ENCODE data around the gene TTR. TPM values are rescaled to one million over a fixed set of nuclear protein-coding genes. Genes with fewer than 3 reads are reported as not detected.

The TTR gene
- total RNA-seq, result 1 to 10 TPM in 2 of 8 experiments, under 1 TPM in 3, not detected in 3; 0.16 to 1.8 (median 0.94) TPM

GRCh38 chr18:31591628-31592027 lies at the start of gene TTR:
Gene TTR (plus strand): TSS chr18:31591877. CDS start chr18:31591903, 26 bp downstream.
- in situ Hi-C loops (cut with MboI; ENCODE audit: low pct_unique_long_range_greater_than_20kb in 2 of 9, low sequenced_read_pairs in 9 of 9, unreplicated experiment in 9 of 9), result no loop called here
- H3K4me3 ChIP-seq, result no peak within 1 kb of the TSS
- WGBS, 10 experiments, result 0 to 95% (median 71%) methylated on average over 1 to 5 of the region's 5 CpGs; no CpG with 5 or more reads in 1 of the 10 experiments
- H3K4me1 ChIP-seq (replicated peaks in 1 of 2), result peaks cover 13 to 22% of the 10 kb centered on the region in 2 donors
- ATAC-seq (replicated peaks in 6 of 8), result no peak
- no peak within 1 kb of the TSS for H3K27ac ChIP-seq

- Histone ChIP-seq H3K4me3 (no peak overlapping the region), H3K27ac (no peak overlapping the region), H3K4me1 (replicated peaks in 1 of 2) (no peaks in the 10 kb centered on the region)
- 86 to 100% (median 100%) methylated on average over 1 to 2 of the region's 2 CpGs; no CpG with 5 or more reads in 7 of the 10 experiments for WGBS, 10 experiments
- in situ Hi-C loops (cut with MboI; ENCODE audit: low pct_unique_long_range_greater_than_20kb in 2 of 9, low sequenced_read_pairs in 9 of 9, unreplicated experiment in 9 of 9), result no loop called here
- ATAC-seq (replicated peaks in 6 of 8), result no peak
These were observed 45.2 kb upstream of the TTR start for GRCh38 chr18:31546476-31546875.

GRCh38 chr18:31548853-31549252 lies 42.8 kb upstream of the TTR start:
- H3K4me3 ChIP-seq, result no peak overlapping the region
- 58 to 100% (median 97%) methylated on average over 1 to 2 of the region's 2 CpGs for WGBS, 10 experiments
- in situ Hi-C loops (cut with MboI; ENCODE audit: low pct_unique_long_range_greater_than_20kb in 2 of 9, low sequenced_read_pairs in 9 of 9, unreplicated experiment in 9 of 9), result no loop called here
- no peaks in the 10 kb centered on the region for H3K4me1 ChIP-seq (replicated peaks in 1 of 2)
- ATAC-seq (replicated peaks in 6 of 8), result no peak
- H3K27ac ChIP-seq, result no peak overlapping the region

GRCh38 chr18:31549416-31549815 lies 42.3 kb upstream of the TTR start:
- H3K4me3 ChIP-seq, result no peak overlapping the region
- in situ Hi-C loops (cut with MboI; ENCODE audit: low pct_unique_long_range_greater_than_20kb in 2 of 9, low sequenced_read_pairs in 9 of 9, unreplicated experiment in 9 of 9), result no loop called here
- H3K27ac ChIP-seq, result no peak overlapping the region
- WGBS, 10 experiments, result 41 to 100% (median 93%) methylated on average over 2 to 4 of the region's 4 CpGs; no CpG with 5 or more reads in 1 of the 10 experiments
- peak in 1 of 8 experiments; percentile 52 for ATAC-seq (replicated peaks in 6 of 8)
- H3K4me1 ChIP-seq (replicated peaks in 1 of 2), result no peaks in the 10 kb centered on the region

- Histone ChIP-seq H3K27ac (no peak overlapping the region), H3K4me3 (no peak overlapping the region), H3K4me1 (replicated peaks in 1 of 2) (no peaks in the 10 kb centered on the region)
- WGBS, 10 experiments, result 80 to 100% (median 97%) methylated on average over 1 to 3 of the region's 3 CpGs; no CpG with 5 or more reads in 1 of the 10 experiments
- ATAC-seq (replicated peaks in 6 of 8), result no peak
- in situ Hi-C loops (cut with MboI; ENCODE audit: low pct_unique_long_range_greater_than_20kb in 2 of 9, low sequenced_read_pairs in 9 of 9, unreplicated experiment in 9 of 9), result loop anchor here in 5 of 9 experiments (10.0 to 25.0 kb wide), 5 partner anchors 160 to 435 kb away; no protein-coding TSS in a partner anchor
These were observed 39.8 kb upstream of the TTR start for GRCh38 chr18:31551883-31552282.

GRCh38 chr18:31553800-31554199 lies 37.9 kb upstream of the TTR start:
- in situ Hi-C loops (cut with MboI; ENCODE audit: low pct_unique_long_range_greater_than_20kb in 2 of 9, low sequenced_read_pairs in 9 of 9, unreplicated experiment in 9 of 9), result loop anchor here in 5 of 9 experiments (10.0 to 25.0 kb wide), 5 partner anchors 159 to 434 kb away; no protein-coding TSS in a partner anchor
- peak in 1 of 8 experiments; percentile 16 for ATAC-seq (replicated peaks in 6 of 8)
- Histone ChIP-seq H3K4me3 (no peak overlapping the region), H3K4me1 (replicated peaks in 1 of 2) (no peaks in the 10 kb centered on the region), H3K27ac (no peak overlapping the region)
- WGBS, 10 experiments, result 0 to 100% (median 33%) methylated on average over 1 to 6 of the region's 6 CpGs; no CpG with 5 or more reads in 2 of the 10 experiments

GRCh38 chr18:31554776-31555175 lies 36.9 kb upstream of the TTR start:
- Histone ChIP-seq H3K4me1 (replicated peaks in 1 of 2) (no peaks in the 10 kb centered on the region), H3K4me3 (no peak overlapping the region), H3K27ac (no peak overlapping the region)
- no peak for ATAC-seq (replicated peaks in 6 of 8)
- 19 to 70% (median 41%) methylated on average over 1 to 5 of the region's 5 CpGs; no CpG with 5 or more reads in 1 of the 10 experiments for WGBS, 10 experiments
- in situ Hi-C loops (cut with MboI; ENCODE audit: low pct_unique_long_range_greater_than_20kb in 2 of 9, low sequenced_read_pairs in 9 of 9, unreplicated experiment in 9 of 9), result loop anchor here in 5 of 9 experiments (10.0 to 25.0 kb wide), 5 partner anchors 158 to 433 kb away; no protein-coding TSS in a partner anchor

- no peak overlapping the region for H3K27ac ChIP-seq
- peak; percentile 50 to 80 (median 66) for ATAC-seq (replicated peaks in 6 of 8)
- no peaks in the 10 kb centered on the region for H3K4me1 ChIP-seq (replicated peaks in 1 of 2)
- no peak overlapping the region for H3K4me3 ChIP-seq
- WGBS, 10 experiments, result 0 to 38% (median 18%) methylated on average over 2 to 7 of the region's 7 CpGs; no CpG with 5 or more reads in 2 of the 10 experiments
- in situ Hi-C loops (cut with MboI; ENCODE audit: low pct_unique_long_range_greater_than_20kb in 2 of 9, low sequenced_read_pairs in 9 of 9, unreplicated experiment in 9 of 9), result loop anchor here in 5 of 9 experiments (10.0 to 25.0 kb wide), 5 partner anchors 156 to 431 kb away; no protein-coding TSS in a partner anchor
These were observed 35.5 kb upstream of the TTR start for GRCh38 chr18:31555971-31556747.

GRCh38 chr18:31557446-31557845 lies 34.2 kb upstream of the TTR start:
- Histone ChIP-seq H3K4me1 (replicated peaks in 1 of 2) (no peaks in the 10 kb centered on the region), H3K27ac (no peak overlapping the region), H3K4me3 (no peak overlapping the region)
- in situ Hi-C loops (cut with MboI; ENCODE audit: low pct_unique_long_range_greater_than_20kb in 2 of 9, low sequenced_read_pairs in 9 of 9, unreplicated experiment in 9 of 9), result loop anchor here in 5 of 9 experiments (10.0 to 25.0 kb wide), 5 partner anchors 155 to 430 kb away; no protein-coding TSS in a partner anchor
- no peak for ATAC-seq (replicated peaks in 6 of 8)
- WGBS, 10 experiments, result 82 to 92% (median 90%) methylated on average over 2 to 3 of the region's 3 CpGs; no CpG with 5 or more reads in 6 of the 10 experiments

GRCh38 chr18:31558567-31558966 lies 33.1 kb upstream of the TTR start:
- 37 to 100% (median 88%) methylated on average over 1 to 8 of the region's 9 CpGs; no CpG with 5 or more reads in 2 of the 10 experiments for WGBS, 10 experiments

GRCh38 chr18:31562726-31563125 lies 29.0 kb upstream of the TTR start:
- ATAC-seq (replicated peaks in 6 of 8), result peak in 1 of 8 experiments; percentile 64
- no peak overlapping the region for H3K4me3 ChIP-seq
- WGBS, 10 experiments, result 15 to 63% (median 50%) methylated on average over 1 to 4 of the region's 4 CpGs; no CpG with 5 or more reads in 1 of the 10 experiments
- H3K27ac ChIP-seq, result no peak overlapping the region
- peaks cover 0 to 6% of the 10 kb centered on the region in 2 donors for H3K4me1 ChIP-seq (replicated peaks in 1 of 2)
- in situ Hi-C loops (cut with MboI; ENCODE audit: low pct_unique_long_range_greater_than_20kb in 2 of 9, low sequenced_read_pairs in 9 of 9, unreplicated experiment in 9 of 9), result loop anchor here in 5 of 9 experiments (25.0 kb wide), 4 partner anchors 150 to 425 kb away; no protein-coding TSS in a partner anchor

More at GRCh38 chr18:31558567-31558966, 33.1 kb upstream of the TTR start:
- in situ Hi-C loops (cut with MboI; ENCODE audit: low pct_unique_long_range_greater_than_20kb in 2 of 9, low sequenced_read_pairs in 9 of 9, unreplicated experiment in 9 of 9), result loop anchor here in 5 of 9 experiments (10.0 to 25.0 kb wide), 5 partner anchors 154 to 429 kb away; no protein-coding TSS in a partner anchor
- H3K27ac ChIP-seq, result no peak overlapping the region
- no peak for ATAC-seq (replicated peaks in 6 of 8)
- H3K4me1 ChIP-seq (replicated peaks in 1 of 2), result peaks cover 0 to 6% of the 10 kb centered on the region in 2 donors
- no peak overlapping the region for H3K4me3 ChIP-seq

GRCh38 chr18:31563778-31564177 lies 27.9 kb upstream of the TTR start:
- H3K27ac ChIP-seq, result no peak overlapping the region
- H3K4me3 ChIP-seq, result no peak overlapping the region
- H3K4me1 ChIP-seq (replicated peaks in 1 of 2), result peaks cover 0 to 6% of the 10 kb centered on the region in 2 donors
- in situ Hi-C loops (cut with MboI; ENCODE audit: low pct_unique_long_range_greater_than_20kb in 2 of 9, low sequenced_read_pairs in 9 of 9, unreplicated experiment in 9 of 9), result loop anchor here in 5 of 9 experiments (25.0 kb wide), 4 partner anchors 149 to 424 kb away; no protein-coding TSS in a partner anchor
- 0 to 63% (median 0%) methylated on average over 1 of the region's 1 CpG; no CpG with 5 or more reads in 3 of the 10 experiments for WGBS, 10 experiments
- ATAC-seq (replicated peaks in 6 of 8), result no peak

GRCh38 chr18:31565345-31565744 lies 26.3 kb upstream of the TTR start:
- Histone ChIP-seq H3K27ac (no peak overlapping the region), H3K4me1 (replicated peaks in 1 of 2) (peaks cover 0 to 6% of the 10 kb centered on the region in 2 donors), H3K4me3 (no peak overlapping the region)
- in situ Hi-C loops (cut with MboI; ENCODE audit: low pct_unique_long_range_greater_than_20kb in 2 of 9, low sequenced_read_pairs in 9 of 9, unreplicated experiment in 9 of 9), result loop anchor here in 5 of 9 experiments (25.0 kb wide), 4 partner anchors 147 to 422 kb away; no protein-coding TSS in a partner anchor
- 20 to 100% (median 100%) methylated on average over 1 to 2 of the region's 2 CpGs; no CpG with 5 or more reads in 5 of the 10 experiments for WGBS, 10 experiments
- peak in 1 of 8 experiments; percentile 12 for ATAC-seq (replicated peaks in 6 of 8)
